NOMO-1 (cell line): ENCODE results near the gene PRPF19.

Experiments
- DNase-seq, 2 experiments: peaks; one replicate each; lab custom pipeline; 2025; ENCODE audit not compliant: unreplicated experiment in 2 of 2; lab: John Stamatoyannopoulos, UW

PRPF19 gene

GRCh38 chr11:60876168-60876485 lies 30.3 kb downstream of the PRPF19 start:
- DNase-seq: no peak

GRCh38 chr11:60875366-60876167 lies 30.8 kb downstream of the PRPF19 start:
- no peak for DNase-seq

DNA sequence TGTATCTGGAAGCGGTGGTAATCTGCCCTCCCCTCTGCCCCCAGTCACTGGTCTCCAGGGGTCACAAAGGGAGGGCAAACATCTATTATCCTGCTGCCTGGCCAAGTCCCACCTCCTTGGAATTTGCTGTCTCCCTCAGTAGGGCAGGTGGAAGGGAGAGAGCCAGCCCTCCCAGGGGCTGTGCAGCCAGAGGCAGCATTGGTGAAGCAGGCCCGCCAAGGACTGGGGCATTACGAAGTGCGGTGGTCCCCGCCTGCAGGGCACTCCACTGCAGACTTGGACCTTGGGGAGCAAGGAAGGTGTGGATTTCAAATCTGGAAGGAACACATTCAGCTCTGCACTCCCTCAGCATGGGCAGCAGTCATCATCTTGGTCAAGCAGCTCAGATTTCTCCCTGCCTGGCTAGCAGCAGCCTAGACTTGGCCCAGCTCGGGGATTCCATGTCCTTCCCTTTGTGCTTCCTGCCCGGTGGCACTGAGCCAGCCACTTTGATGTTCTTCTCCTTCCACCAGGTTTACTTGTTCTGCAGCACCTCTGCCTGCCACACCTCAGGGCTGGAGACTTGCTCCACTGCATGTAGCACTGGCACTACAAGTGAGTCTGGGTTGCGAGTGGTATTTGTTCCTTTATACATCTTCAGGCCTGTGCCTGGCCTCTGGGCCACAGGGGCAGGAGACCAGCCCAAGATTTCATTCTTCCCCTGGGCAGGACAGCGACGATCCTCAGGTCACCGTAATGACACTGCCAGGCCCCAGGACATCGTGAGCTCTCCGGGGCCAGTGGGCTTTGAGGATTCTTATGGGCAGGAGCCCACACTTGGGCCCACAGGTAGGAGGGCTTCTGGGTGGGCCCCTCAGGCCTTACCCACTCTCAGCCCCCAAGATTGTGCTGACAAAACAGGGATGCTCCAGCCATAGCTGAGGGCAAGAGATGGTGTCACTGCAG lies 31.7 kb downstream of the PRPF19 start:
- no peak for DNase-seq

- no peak for DNase-seq
These were observed 32.9 kb downstream of the PRPF19 start for GRCh38 chr11:60873533-60873932.

DNA sequence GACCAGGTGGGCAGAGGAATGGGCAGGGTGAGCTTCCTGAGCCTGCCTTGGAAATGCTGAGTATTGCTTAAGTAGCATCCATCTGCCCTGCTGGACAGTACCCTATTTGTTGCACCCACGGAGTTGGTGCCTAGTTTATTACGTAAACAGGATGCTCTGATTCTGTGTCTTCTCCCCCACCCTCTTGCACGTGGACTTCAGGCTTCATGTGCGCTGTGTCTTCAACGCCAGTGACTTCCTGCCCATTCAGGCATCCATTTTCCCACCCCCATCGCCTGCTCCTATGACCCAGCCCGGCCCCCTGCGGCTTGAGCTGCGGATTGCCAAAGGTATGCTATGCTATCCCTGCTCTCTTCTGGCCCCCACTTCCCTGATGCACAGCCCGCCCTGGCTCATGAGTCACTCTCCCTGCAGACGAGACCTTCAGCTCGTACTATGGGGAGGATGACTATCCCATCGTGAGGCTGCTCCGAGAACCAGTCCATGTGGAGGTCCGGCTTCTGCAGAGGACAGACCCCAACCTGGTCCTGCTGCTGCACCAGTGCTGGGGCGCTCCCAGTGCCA lies 33.3 kb downstream of the PRPF19 start:
- no peak for DNase-seq

DNA sequence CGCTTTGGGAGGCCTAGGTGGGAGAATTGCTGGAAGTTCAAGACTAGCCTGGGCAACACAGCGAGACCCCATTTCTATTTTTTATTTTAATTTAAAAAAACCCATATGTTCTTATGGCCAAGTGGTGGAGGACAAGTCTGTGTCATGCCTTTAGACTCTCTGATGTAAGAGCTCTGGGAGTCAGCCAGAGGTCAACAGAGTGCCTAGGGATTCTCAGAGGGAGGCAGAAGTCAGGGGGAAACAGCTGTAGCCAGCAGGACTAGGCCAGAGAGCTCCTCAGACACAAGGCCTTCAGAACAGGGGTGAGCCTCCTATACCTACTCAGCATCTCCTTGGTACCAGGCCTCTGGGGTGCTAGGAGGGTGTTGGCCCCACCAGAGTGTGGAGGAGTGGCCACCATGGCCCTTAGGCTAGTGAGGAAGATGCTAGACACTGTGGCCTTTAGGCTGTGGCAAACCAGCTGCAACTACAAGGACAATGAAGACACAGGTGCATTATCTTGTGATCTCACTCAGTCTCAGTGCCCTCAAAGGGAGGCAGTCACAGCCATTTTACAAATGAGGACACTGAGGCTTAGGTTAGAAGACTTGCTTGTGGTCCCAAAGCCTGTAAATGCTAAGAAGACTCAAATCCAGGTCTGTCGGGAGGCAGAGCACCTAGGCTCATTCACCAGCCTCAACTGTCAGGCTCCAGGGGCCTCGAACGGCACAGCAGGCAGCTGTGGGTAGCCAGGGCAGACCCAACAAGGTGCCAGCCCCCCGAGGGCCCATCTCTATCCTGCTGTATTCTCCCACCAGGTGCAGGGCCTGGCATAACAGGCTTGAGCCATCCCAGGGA lies 34.0 kb downstream of the PRPF19 start:
- DNase-seq: no peak

- DNase-seq: no peak
These were observed 34.9 kb downstream of the PRPF19 start for GRCh38 chr11:60871378-60872061.

- no peak for DNase-seq
These were observed 35.5 kb downstream of the PRPF19 start for GRCh38 chr11:60870733-60871377.

- DNase-seq: no peak
These were observed 36.1 kb downstream of the PRPF19 start for GRCh38 chr11:60870276-60870675.

- no peak for DNase-seq
These were observed 36.9 kb downstream of the PRPF19 start for GRCh38 chr11:60869451-60869825.

DNA sequence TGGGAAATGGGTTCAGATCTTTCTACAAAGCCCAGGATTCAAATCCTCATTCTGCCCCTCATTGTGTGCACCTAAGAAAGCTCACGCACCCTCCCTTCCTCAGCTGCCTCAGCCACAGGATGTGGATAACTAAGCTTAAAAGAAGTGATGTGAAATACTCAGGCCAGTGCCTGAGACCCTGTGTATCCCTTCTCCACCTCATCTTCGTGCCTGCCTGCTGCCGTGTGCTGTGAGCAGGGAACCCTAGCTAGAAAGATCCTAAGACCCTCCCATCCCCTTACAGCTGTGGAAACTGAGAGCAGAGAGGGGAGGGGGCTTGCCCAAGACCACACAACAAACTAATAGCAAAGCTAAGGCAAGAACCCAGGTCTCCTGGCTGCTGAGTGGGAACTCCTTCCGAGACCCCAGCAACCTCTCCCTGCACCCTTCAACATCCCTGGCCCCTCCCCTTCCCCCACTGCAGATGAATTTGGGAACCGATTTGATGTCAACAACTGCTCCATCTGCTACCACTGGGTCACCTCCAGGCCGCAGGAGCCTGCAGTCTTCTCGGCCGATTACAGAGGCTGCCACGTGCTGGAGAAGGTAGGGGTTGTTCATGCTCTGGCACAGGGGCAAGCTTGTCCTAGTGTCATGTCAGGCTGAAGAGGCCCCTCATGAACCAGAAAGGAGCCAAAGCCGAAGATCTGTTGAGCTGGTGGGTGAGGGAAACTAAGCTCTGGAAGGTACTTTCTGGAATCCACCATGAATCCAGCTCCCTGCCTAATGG lies 37.5 kb downstream of the PRPF19 start:
- DNase-seq: no peak

- no peak for DNase-seq
These were observed 38.3 kb downstream of the PRPF19 start for GRCh38 chr11:60867871-60868681.

DNA sequence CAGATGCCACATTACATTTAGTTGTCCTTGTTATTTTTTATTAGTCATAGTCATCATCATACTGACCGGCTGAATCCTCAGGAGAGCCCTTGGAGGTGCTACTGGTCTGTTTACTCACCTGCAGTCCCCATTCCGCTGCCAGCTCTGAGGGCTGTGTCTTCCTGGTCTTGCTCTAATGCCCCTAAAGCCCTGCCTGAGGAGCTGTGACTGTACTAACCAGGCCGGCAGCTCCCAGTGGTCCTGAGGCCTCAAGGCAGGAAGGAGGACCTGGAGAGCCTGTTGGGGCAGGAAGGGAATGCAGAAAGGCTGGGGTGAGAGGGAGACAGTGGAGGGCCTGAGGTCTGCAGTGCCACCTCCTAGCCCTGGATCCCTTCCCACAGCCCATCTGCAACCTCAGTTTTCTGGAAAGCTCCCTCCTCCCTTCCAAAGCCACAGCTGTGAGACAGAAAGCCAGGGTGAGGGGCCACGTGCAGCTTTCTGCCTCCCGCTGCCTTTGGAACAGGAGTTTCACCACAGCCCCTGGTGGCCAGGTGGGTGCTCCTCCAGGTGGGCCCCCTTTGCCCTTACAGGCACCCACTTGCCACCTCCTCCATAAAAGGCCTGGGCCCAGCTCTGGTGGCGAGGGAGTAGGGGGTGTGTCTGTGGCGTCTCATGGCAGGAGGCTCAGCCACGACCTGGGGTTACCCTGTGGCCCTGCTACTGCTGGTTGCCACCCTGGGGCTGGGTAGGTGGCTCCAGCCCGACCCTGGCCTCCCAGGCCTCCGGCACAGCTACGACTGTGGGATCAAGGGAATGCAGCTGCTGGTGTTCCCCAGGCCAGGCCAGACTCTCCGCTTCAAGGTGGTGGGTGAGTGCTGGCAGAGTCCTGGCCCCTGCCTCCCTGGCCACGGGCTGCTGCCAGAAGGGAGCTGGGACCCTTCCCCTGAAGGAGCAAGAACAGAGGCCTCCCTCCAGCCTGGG lies 39.2 kb downstream of the PRPF19 start, which contains the start of gene ZP1:
TSS of gene ZP1 (plus strand) at position 632 of the 960 bp plus-strand sequence. CDS start at position 652, 20 bp downstream.
- DNase-seq: no peak

DNA sequence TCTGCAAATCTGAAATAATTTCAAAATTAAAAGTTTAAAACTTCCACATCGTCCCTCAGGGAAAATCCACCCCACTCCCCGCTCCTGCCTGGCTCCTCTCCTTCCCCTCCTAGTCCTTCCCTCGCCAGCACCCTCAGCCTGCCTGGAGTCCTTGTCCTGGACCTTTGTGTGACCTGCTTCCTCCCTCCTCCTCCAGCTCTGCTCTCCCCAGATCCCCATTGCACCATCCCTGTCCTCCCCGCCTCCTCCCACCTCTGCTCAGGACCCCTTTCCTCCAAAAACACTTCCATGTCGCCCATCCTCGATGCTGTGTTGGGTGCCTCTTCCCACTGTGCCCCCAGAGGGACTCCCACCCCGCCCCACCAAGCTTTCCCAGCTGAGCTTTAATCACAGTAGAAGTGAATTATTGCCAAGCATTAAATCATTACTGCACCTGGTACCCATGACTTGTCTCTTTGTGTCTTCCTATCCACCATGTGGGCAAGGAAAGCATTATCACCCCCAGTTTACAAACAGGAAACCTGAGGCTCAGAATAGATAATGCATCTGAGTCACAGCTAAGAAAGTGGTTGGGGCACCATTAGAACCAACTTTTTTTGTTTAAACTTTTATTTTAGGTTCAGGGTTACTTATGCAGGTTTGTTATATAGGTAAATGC lies 41.4 kb downstream of the PRPF19 start:
- no peak for DNase-seq

GRCh38 chr11:60863550-60864521 lies 42.5 kb downstream of the PRPF19 start:
- no peak for DNase-seq
